Neural progenitor cell (in vitro differentiated cells): ENCODE data around the gene CPN2. TPM values are rescaled to one million over a fixed set of nuclear protein-coding genes. Genes with fewer than 3 reads are reported as not detected.

Source experiments
- DNase-seq: peaks from one replicate; pipeline ENCODE4 v3.0.0-alpha.2; 2016; ENCODE audit warnings: low spot score
- H2AFZ ChIP-seq: fragments of 200-600 bp; sonication (generic); replicated peaks from 2 replicates; pipeline ENCODE4 v1.6.1; 2016; ENCODE audit warnings: antibody characterized with exemption
- H3F3A ChIP-seq: fragments of 200-600 bp; sonication (generic); 2 replicates; pipeline ENCODE4 v1.6.1; 2016; ENCODE audit warnings: antibody characterized with exemption, low read depth
- H3K27ac ChIP-seq: fragments of 200-600 bp; sonication (generic); 2 replicates; pipeline ENCODE4 v1.5.1; 2016; ENCODE audit warnings: mild to moderate bottlenecking
- H3K27me3 ChIP-seq: fragments of 200-600 bp; sonication (generic); 2 replicates; pipeline ENCODE4 v1.6.1; 2016; ENCODE audit warnings: mild to moderate bottlenecking, moderate library complexity
- H3K36me3 ChIP-seq: fragments of 200-600 bp; sonication (generic); 2 replicates; pipeline ENCODE4 v1.5.1; 2016
- H3K4me1 ChIP-seq: fragments of 200-600 bp; sonication (generic); 2 replicates; pipeline ENCODE4 v1.6.1; 2016; ENCODE audit warnings: mixed run types
- H3K4me2 ChIP-seq: fragments of 200-600 bp; sonication (generic); 2 replicates; pipeline ENCODE4 v1.6.1; 2016
- H3K4me3 ChIP-seq: fragments of 200-600 bp; sonication (generic); 2 replicates; pipeline ENCODE4 v1.5.1; 2016
- H3K79me2 ChIP-seq: fragments of 200-600 bp; sonication (generic); 2 replicates; pipeline ENCODE4 v1.6.1; 2016; ENCODE audit warnings: low read depth
- H3K9ac ChIP-seq: fragments of 200-600 bp; sonication (generic); 2 replicates; pipeline ENCODE4 v1.6.1; 2016
- H3K9me3 ChIP-seq: fragments of 200-600 bp; sonication (generic); 2 replicates; pipeline ENCODE4 v1.5.1; 2016; ENCODE audit warnings: low read depth
- H4K20me1 ChIP-seq: fragments of 200-600 bp; sonication (generic); 2 replicates; pipeline ENCODE4 v1.6.1; 2016; ENCODE audit warnings: low read depth
- H3K27ac Mint-ChIP-seq: 3 replicates; pipeline ENCODE4 v1.8.0; 2021; ENCODE audit warnings: mixed read lengths
- H3K27me3 Mint-ChIP-seq: 2 replicates; pipeline ENCODE4 v1.8.0; 2022; ENCODE audit warnings: low read depth, mild to moderate bottlenecking, inconsistent platforms, moderate library complexity, mixed read lengths; ENCODE audit not compliant: insufficient read depth
- H3K36me3 Mint-ChIP-seq: 3 replicates; pipeline ENCODE4 v1.8.0; 2021; ENCODE audit warnings: mixed read lengths
- H3K4me1 Mint-ChIP-seq: 3 replicates; pipeline ENCODE4 v1.8.0; 2021; ENCODE audit warnings: mixed read lengths
- H3K4me3 Mint-ChIP-seq: 3 replicates; pipeline ENCODE4 v1.8.0; 2021; ENCODE audit warnings: mild to moderate bottlenecking, moderate library complexity, mixed read lengths
- H3K9me3 Mint-ChIP-seq: 3 replicates; pipeline ENCODE4 v1.8.0; 2020; ENCODE audit warnings: mixed read lengths
- CTCF ChIP-seq: fragments of 200-600 bp; sonication (generic); IDR thresholded peaks from 2 replicates; pipeline ENCODE4 v1.5.1; 2017; ENCODE audit warnings: antibody characterized with exemption, mild to moderate bottlenecking
- EZH2 ChIP-seq: fragments of 200-600 bp; sonication (generic); IDR thresholded peaks from 2 replicates; pipeline ENCODE4 v1.6.1; 2017; ENCODE audit warnings: antibody characterized with exemption, mild to moderate bottlenecking, moderate library complexity
- EZH2phosphoT487 ChIP-seq: fragments of 200-600 bp; sonication (generic); IDR thresholded peaks from 2 replicates; pipeline ENCODE4 v1.6.1; 2017; ENCODE audit warnings: antibody characterized with exemption
- total RNA-seq: library from RNA; depleted of rRNA; stranded (reverse); fragments of >200 nt; gene quantifications from 2 replicates; pipeline ENCODE4 v1.2.3, GENCODE V29; 2015; ENCODE audit warnings: low replicate concordance

Gene CPN2
- total RNA-seq, 1 donor from 2014 or later: not detected

GRCh38 chr3:194328053-194328657, 23.0 kb downstream of the CPN2 start:
- Histone ChIP-seq H3K27ac (no peak overlapping the region), H4K20me1 (no peaks in the 10 kb centered on the region), H3K9me3 (no peaks in the 10 kb centered on the region), H3K27me3 (peaks cover 10% of the 10 kb centered on the region), H3K9ac (no peak overlapping the region), H3F3A (peaks cover 57% of the 10 kb centered on the region), H3K4me3 (no peak overlapping the region), H3K4me2 (no peak overlapping the region), H2AFZ (no peak overlapping the region), H3K4me1 (no peaks in the 10 kb centered on the region), H3K79me2 (no peaks in the 10 kb centered on the region), H3K36me3 (no peaks in the 10 kb centered on the region)
- no peaks in the 10 kb centered on the region for H3K36me3 Mint-ChIP-seq
- peaks cover 33% of the 10 kb centered on the region for H3K27me3 Mint-ChIP-seq
- TF ChIP-seq CTCF (no peak), EZH2 (no peak), EZH2phosphoT487 (no peak)
- H3K4me1 Mint-ChIP-seq: peaks cover 8% of the 10 kb centered on the region
- H3K4me3 Mint-ChIP-seq: no peak overlapping the region
- DNase-seq: peak; percentile 41
- H3K27ac Mint-ChIP-seq: peak overlapping the region; percentile 38
- H3K9me3 Mint-ChIP-seq: no peaks in the 10 kb centered on the region

DNA sequence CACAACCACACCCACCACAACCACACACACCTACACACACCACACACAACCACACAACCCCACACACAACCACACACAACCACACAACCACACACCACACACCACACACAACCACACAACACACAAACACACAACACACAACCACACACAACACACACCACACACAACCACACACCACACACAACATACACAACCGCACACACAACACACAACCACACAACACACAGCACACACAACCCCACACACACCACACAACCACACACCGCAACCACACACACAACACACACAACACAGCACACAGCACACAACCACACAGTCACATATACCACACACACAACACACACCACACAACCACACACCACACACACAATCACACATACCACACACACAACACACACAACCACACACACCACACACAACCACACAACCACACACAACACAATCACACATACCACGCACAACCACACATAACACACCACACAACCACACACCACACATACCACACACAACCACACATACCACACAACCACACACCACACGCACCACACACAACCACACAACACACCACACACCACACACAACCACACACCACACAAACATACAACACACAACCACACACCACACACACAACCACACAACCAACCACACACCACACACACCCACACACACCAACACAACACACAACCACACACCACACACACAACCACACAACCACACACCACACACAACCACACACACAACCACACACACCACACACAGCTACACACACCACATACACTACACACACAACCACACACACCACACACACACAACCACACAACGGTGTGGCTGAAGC, 23.7 kb downstream of the CPN2 start:
- Histone ChIP-seq H3F3A (peaks cover 51% of the 10 kb centered on the region), H3K4me1 (no peaks in the 10 kb centered on the region), H3K79me2 (no peaks in the 10 kb centered on the region), H3K9me3 (no peaks in the 10 kb centered on the region), H3K4me3 (no peak overlapping the region), H3K27me3 (peaks cover 3% of the 10 kb centered on the region), H3K27ac (no peak overlapping the region), H3K4me2 (no peak overlapping the region), H2AFZ (no peak overlapping the region), H3K36me3 (no peaks in the 10 kb centered on the region), H3K9ac (no peak overlapping the region), H4K20me1 (no peaks in the 10 kb centered on the region)
- TF ChIP-seq EZH2phosphoT487 (no peak), EZH2 (no peak), CTCF (no peak)
- Mint-ChIP-seq H3K27ac (no peak overlapping the region), H3K4me3 (no peak overlapping the region), H3K9me3 (no peaks in the 10 kb centered on the region), H3K27me3 (peaks cover 29% of the 10 kb centered on the region), H3K4me1 (peaks cover 2% of the 10 kb centered on the region), H3K36me3 (no peaks in the 10 kb centered on the region)
- DNase-seq: no peak

DNA sequence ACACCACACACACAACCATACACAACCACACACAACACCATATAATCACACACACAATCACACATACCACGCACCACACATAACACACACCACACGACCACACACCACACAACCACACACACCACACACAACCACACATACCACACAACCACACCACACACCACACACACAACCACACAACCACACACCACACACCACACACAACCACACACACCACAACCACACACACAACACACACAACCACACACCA, 24.2 kb downstream of the CPN2 start:
- DNase-seq: no peak
- Histone ChIP-seq H3K36me3 (no peaks in the 10 kb centered on the region), H4K20me1 (no peaks in the 10 kb centered on the region), H3K79me2 (no peaks in the 10 kb centered on the region), H3K9ac (no peak overlapping the region), H3K27me3 (no peaks in the 10 kb centered on the region), H3K4me1 (no peaks in the 10 kb centered on the region), H3K27ac (no peak overlapping the region), H3K4me3 (no peak overlapping the region), H2AFZ (no peak overlapping the region), H3K9me3 (no peaks in the 10 kb centered on the region), H3F3A (peaks cover 50% of the 10 kb centered on the region), H3K4me2 (no peak overlapping the region)
- Mint-ChIP-seq H3K4me3 (no peak overlapping the region), H3K27me3 (peaks cover 26% of the 10 kb centered on the region), H3K9me3 (peaks cover 2% of the 10 kb centered on the region), H3K4me1 (peaks cover 2% of the 10 kb centered on the region), H3K36me3 (no peaks in the 10 kb centered on the region), H3K27ac (no peak overlapping the region)
- no peak for TF ChIP-seq EZH2phosphoT487
- TF ChIP-seq CTCF: no peak
- no peak for TF ChIP-seq EZH2
